ENCODE data around the gene COQ7. TPM values are rescaled to one million over a fixed set of nuclear protein-coding genes. Genes with fewer than 3 reads are reported as not detected.

Gene COQ7
- total and polyA plus RNA-seq, 2 of the 4 experiments (the other 2 are of a cell fraction), result 10.9 to 13.6 TPM

DNA sequence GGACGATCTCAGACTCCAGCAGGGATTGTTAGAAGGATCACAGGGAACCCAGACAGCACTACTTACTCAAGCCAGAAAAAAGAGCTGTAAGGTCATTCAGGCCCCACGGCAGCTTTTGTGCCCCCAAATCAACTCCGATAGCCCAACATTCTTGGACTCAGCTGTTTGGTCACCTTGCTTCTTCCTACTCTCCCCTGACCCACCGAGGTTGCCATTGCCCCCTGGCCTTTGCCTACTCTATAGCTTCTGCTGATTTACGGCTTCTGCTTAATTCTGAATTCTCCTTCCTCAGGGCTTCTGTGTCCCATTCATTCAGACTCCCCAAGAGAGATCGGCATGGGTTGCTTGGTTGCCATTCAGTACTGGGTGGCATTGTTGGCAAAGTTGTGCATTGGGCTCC, 37.7 kb downstream of the COQ7 start:
- H3K4ac ChIP-seq (ENCODE audit: low read depth, low read length), result peak overlapping the region; percentile 19; the same call in 1 of the 2 replicates
- ChIA-PET CTCF (no interaction called here), POLR2A (ENCODE audit: unreplicated experiment) (no interaction called here)
- H3K9ac ChIP-seq (ENCODE audit: low read depth, low read length), result no peak overlapping the region
- peak overlapping the region; percentile 30; the same call in 1 of the 2 replicates for H3K23ac ChIP-seq (ENCODE audit: low read depth, low read length)
- H3K4me2 ChIP-seq (ENCODE audit: low read depth, low read length), result no peak overlapping the region
- H3K79me1 ChIP-seq (ENCODE audit: low read depth in 1 of 2, low read length in 2 of 2), result 0 out of 4 replicates have a peak, but pooled peaks cover 0 to 3% of the 10 kb centered on the region in 2 experiments
- peak overlapping the region; percentile 61; the same call in 1 of the 2 replicates for H2AK5ac ChIP-seq (ENCODE audit: low read depth, low read length)
- H4K20me1 ChIP-seq (ENCODE audit: insufficient read depth, low read length), result peaks cover 3% of the 10 kb centered on the region; the same call in 1 of the 2 replicates
- in situ Hi-C loops (cut with MboI; ENCODE audit: low sequenced_read_pairs) (loop anchor here (25.0 kb wide), 2 partner anchors 607 to 782 kb away; partner anchors contain the start of genes GPRC5B, IQCK and KNOP1), dilution Hi-C loops (cut with HindIII; ENCODE audit: low sequenced_read_pairs, unreplicated experiment) (no loop called here), intact Hi-C loops (cut with micrococcal nuclease) (no loop called here)
- no peak overlapping the region for H2BK5ac ChIP-seq (ENCODE audit: low read depth, low read length, poor library complexity, severe bottlenecking)
- no peak overlapping the region for H2BK20ac ChIP-seq (ENCODE audit: low read depth, low read length)
- H3K27ac ChIP-seq (ENCODE audit: insufficient read depth, low read length), result no peak overlapping the region
- ATAC-seq (ENCODE audit: low read depth) (no peak), DNase-seq (no peak)
- H3K36me3 ChIP-seq (ENCODE audit: control insufficient read depth, insufficient read depth, low read length), result no peaks in the 10 kb centered on the region
- no peak overlapping the region for H3K56ac ChIP-seq (ENCODE audit: extremely low read depth, insufficient read depth, low read length)
- H3K14ac ChIP-seq (replicated peaks; ENCODE audit: low read depth, low read length), result peak overlapping the region; percentile 41; the same call in 1 of the 2 replicates
- TF ChIP-seq POLR2A (IDR thresholded peaks at IDR 0.05; ENCODE audit: low read depth, low read length), result no peak
- TF ChIP-seq MXI1 (IDR thresholded peaks at IDR 0.05; ENCODE audit: borderline replicate concordance, low read depth, low read length), result no peak
- no peak for TF ChIP-seq NFE2L2 (IDR thresholded peaks at IDR 0.05; ENCODE audit: low read depth, low read length)
- no peak for TF ChIP-seq RAD21 (IDR thresholded peaks at IDR 0.05; ENCODE audit: low read length)
- TF ChIP-seq BHLHE40 (IDR thresholded peaks at IDR 0.05; ENCODE audit: low read depth, low read length), result no peak
- no peak for TF ChIP-seq RFX5 (IDR thresholded peaks at IDR 0.05; ENCODE audit: low read depth, low read length)
- TF ChIP-seq MAFK (IDR thresholded peaks at IDR 0.05; ENCODE audit: low read depth, low read length), result no peak
- no peak for TF ChIP-seq RCOR1 (IDR thresholded peaks at IDR 0.05; ENCODE audit: insufficient replicate concordance, low read length)
- TF ChIP-seq SMC3 (IDR thresholded peaks at IDR 0.05; ENCODE audit: low read depth, low read length), result no peak
- TF ChIP-seq, protein P1, sequence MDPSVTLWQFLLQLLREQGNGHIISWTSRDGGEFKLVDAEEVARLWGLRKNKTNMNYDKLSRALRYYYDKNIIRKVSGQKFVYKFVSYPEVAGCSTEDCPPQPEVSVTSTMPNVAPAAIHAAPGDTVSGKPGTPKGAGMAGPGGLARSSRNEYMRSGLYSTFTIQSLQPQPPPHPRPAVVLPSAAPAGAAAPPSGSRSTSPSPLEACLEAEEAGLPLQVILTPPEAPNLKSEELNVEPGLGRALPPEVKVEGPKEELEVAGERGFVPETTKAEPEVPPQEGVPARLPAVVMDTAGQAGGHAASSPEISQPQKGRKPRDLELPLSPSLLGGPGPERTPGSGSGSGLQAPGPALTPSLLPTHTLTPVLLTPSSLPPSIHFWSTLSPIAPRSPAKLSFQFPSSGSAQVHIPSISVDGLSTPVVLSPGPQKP (IDR thresholded peaks at IDR 0.05; ENCODE audit: borderline replicate concordance, low read depth, low read length), result no peak
- TF ChIP-seq MAZ (IDR thresholded peaks at IDR 0.05; ENCODE audit: borderline replicate concordance, low read depth, low read length), result no peak
- TF ChIP-seq USF2 (IDR thresholded peaks at IDR 0.05; ENCODE audit: low read depth, low read length), result no peak
- no peak for TF ChIP-seq CHD1 (IDR thresholded peaks at IDR 0.05; ENCODE audit: low read depth, low read length)
- TF ChIP-seq, protein P2, sequence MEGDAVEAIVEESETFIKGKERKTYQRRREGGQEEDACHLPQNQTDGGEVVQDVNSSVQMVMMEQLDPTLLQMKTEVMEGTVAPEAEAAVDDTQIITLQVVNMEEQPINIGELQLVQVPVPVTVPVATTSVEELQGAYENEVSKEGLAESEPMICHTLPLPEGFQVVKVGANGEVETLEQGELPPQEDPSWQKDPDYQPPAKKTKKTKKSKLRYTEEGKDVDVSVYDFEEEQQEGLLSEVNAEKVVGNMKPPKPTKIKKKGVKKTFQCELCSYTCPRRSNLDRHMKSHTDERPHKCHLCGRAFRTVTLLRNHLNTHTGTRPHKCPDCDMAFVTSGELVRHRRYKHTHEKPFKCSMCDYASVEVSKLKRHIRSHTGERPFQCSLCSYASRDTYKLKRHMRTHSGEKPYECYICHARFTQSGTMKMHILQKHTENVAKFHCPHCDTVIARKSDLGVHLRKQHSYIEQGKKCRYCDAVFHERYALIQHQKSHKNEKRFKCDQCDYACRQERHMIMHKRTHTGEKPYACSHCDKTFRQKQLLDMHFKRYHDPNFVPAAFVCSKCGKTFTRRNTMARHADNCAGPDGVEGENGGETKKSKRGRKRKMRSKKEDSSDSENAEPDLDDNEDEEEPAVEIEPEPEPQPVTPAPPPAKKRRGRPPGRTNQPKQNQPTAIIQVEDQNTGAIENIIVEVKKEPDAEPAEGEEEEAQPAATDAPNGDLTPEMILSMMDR (conservative IDR thresholded peaks at IDR 0.05; ENCODE audit: low read depth, low read length), result no peak
- no peak for TF ChIP-seq FOS (IDR thresholded peaks at IDR 0.05; ENCODE audit: low read depth, low read length)
- no peak for TF ChIP-seq CEBPB (IDR thresholded peaks at IDR 0.05; ENCODE audit: low read depth, low read length)
- H2BK120ac ChIP-seq (ENCODE audit: low read depth, low read length), result peak overlapping the region; percentile 30; the same call in 1 of the 2 replicates
- BruUV-seq (replicated peaks), result no TSS peak
- no peak overlapping the region for H4K8ac ChIP-seq (ENCODE audit: low read depth in 2 of 2, low read length in 2 of 2)
- no peak overlapping the region for H4K5ac ChIP-seq (ENCODE audit: low read depth, low read length)
- WGBS, 2 experiments (ENCODE audit: extremely low coverage in 2 of 2, insufficient read length in 1 of 2), result 40% methylated on average over 3 of the region's 6 CpGs; no CpG with 5 or more reads in 1 of the 2 experiments
- H2BK15ac ChIP-seq (ENCODE audit: low read depth, low read length), result no peak overlapping the region; the same call in 2 of the 3 replicates
- no peak overlapping the region for H3K18ac ChIP-seq (ENCODE audit: low read depth, low read length)
- H2AFZ ChIP-seq (replicated peaks; ENCODE audit: low read length, poor library complexity), result no peak overlapping the region
- peaks cover 9% of the 10 kb centered on the region for H3K4me1 ChIP-seq (ENCODE audit: control insufficient read depth, insufficient read depth, low read length)
- peaks cover 8% of the 10 kb centered on the region for H3K9me1 ChIP-seq (ENCODE audit: insufficient read depth, low read length)
- H3K27me3 ChIP-seq (ENCODE audit: control insufficient read depth, insufficient read depth, low read length), result no peaks in the 10 kb centered on the region
- no peak overlapping the region for H3K4me3 ChIP-seq (ENCODE audit: insufficient read depth, low read depth, low read length)
- H2AK9ac ChIP-seq (replicated peaks; ENCODE audit: low read depth, low read length, poor library complexity), result no peak overlapping the region
- no peak overlapping the region; the same call in 1 of the 2 replicates for H4K91ac ChIP-seq (ENCODE audit: insufficient read depth, low read depth, low read length)
- H3K9me3 ChIP-seq (ENCODE audit: control insufficient read depth, insufficient read depth, low read length), result peaks cover under 1% of the 10 kb centered on the region; the same call in 1 of the 2 replicates
